ENCODE results near the gene ARIH2. TPM values are rescaled to one million over a fixed set of nuclear protein-coding genes. Genes with fewer than 3 reads are reported as not detected.

ARIH2 gene
- polyA plus RNA-seq, 3 donors from 2014 or later = 171 to 224 (median 177) TPM

DNA sequence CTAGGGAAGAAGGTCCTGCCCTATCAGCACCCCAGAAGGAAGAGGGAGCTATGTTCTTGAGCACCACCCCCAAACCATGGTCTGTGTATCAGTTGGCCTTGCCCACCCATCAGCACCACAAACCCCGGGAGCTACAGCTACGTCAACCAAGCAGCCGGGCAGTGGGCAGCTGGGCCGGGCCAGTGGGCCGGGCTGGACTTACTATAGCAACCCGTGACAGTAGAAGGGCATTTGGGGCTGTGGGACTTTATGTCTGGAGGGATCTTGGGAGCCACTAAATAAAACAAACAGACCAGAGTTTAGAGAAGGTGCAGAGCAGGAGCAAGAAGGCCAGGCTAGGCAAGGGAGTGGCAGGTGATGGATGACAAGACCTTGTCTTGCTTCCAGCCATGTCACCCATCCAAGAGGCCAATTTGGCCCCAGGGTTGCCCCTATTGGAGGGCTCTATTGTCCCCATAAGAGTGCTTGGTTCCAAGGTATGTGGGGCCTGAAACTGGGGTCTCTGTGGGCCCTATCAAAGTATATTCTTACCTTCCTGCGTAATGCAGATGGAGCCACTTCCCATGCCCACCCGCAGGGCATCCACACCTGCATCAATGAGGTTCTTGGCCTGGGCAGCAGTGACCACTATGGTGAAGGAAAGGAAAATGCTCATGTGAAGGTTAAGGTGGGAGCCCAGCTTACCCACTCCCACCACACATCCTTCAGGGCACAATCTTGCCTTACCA lies 107.3 kb downstream of the ARIH2 start:
- H3K4me3 Mint-ChIP-seq = peak overlapping the region in 1 of 5 donors; percentile 11
- peaks cover 0 to 14% (median 0%) of the 10 kb centered on the region in 3 donors for H3K36me3 Mint-ChIP-seq
- peaks cover 11 to 22% (median 15%) of the 10 kb centered on the region in 3 donors for H3K27me3 Mint-ChIP-seq (ENCODE audit: low read depth in 3 of 3)
- no peak for DNase-seq
- H3K27ac Mint-ChIP-seq = peak overlapping the region in 5 of 6 donors; percentile 34 to 84 (median 67)
- no peaks in the 10 kb centered on the region for H3K9me3 Mint-ChIP-seq
- H3K4me1 Mint-ChIP-seq = peaks cover 46 to 53% of the 10 kb centered on the region in 2 donors

DNA sequence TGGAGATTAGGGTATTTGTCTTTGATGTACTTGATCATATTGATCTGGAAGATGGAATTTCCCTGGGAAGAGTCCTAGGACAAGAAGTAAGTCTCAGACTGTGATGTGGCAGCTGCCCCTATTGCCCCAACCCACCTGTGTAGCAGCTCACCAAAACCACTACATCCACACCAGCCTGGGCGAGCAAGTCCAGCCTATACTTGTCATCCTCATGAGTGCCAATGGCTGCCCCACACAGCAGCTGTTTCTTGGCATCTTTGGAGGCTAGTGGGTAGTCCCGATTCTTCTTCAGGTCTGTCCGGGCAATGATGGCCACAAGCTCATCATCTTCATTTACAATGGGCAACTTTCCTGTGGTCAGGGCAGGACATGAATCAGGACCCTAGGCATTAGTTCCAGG lies 107.9 kb downstream of the ARIH2 start:
- Mint-ChIP-seq H3K27me3 (ENCODE audit: low read depth in 3 of 3) (peaks cover 7 to 17% (median 13%) of the 10 kb centered on the region in 3 donors), H3K4me3 (no peak overlapping the region), H3K36me3 (peaks cover 2 to 16% (median 3%) of the 10 kb centered on the region in 3 donors)

DNA sequence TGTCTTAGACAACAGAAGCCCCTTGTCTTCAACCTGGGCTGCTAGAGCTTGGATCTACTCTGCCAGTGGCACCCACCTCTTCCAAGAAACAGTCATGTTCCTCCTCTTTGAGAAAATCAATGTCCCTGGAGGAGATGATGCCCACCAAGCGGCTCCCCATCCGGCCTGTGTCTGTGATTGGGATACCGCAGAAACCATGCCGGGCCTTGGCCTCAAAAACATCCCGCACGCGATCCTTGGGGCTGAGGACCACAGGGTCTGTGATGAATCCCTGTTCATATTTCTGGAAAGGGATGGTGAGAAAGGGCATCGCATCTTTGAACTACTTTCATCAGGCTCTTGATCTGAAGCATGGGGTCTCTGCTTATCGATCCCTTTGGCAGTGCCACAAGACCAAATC lies 109.0 kb downstream of the ARIH2 start:
- DNase-seq = no peak
- Mint-ChIP-seq H3K36me3 (peaks cover 4 to 26% (median 10%) of the 10 kb centered on the region in 3 donors), H3K27me3 (ENCODE audit: low read depth in 3 of 3) (peaks cover 7 to 15% (median 13%) of the 10 kb centered on the region in 3 donors), H3K4me3 (no peak overlapping the region), H3K4me1 (peaks cover 39 to 43% of the 10 kb centered on the region in 2 donors), H3K27ac (peak overlapping the region in 5 of 6 donors; percentile 21 to 99 (median 97)), H3K9me3 (no peaks in the 10 kb centered on the region)

More for the DNA sequence above, 107.9 kb downstream of the ARIH2 start:
- peaks cover 43 to 47% of the 10 kb centered on the region in 2 donors for H3K4me1 Mint-ChIP-seq
- H3K9me3 Mint-ChIP-seq = no peaks in the 10 kb centered on the region
- H3K27ac Mint-ChIP-seq = peak overlapping the region in 4 of 6 donors; percentile 12 to 79 (median 50)
- DNase-seq = no peak

DNA sequence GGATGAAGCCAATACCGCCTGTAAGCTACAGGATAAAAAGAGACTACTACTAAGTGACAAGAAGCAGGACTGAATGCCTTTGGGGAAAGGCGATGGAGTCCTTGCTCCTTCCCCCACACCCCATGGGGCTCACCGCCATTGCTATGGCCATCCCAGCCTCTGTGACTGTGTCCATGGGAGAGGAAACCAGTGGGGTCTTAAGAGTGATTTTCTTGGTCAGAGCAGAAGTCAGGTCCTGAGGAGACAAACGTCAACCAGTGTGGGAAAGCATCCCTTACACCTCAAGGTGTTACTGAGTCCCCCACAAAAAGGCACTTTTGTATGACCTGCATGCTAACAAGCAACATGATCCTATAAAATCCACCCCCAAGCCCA lies 109.6 kb downstream of the ARIH2 start:
- peaks cover 4 to 27% (median 10%) of the 10 kb centered on the region in 3 donors for H3K36me3 Mint-ChIP-seq
- peak overlapping the region; percentile 84 to 94 (median 92) for H3K4me3 Mint-ChIP-seq
- no peak for DNase-seq
- no peaks in the 10 kb centered on the region for H3K9me3 Mint-ChIP-seq
- peaks cover 33 to 36% of the 10 kb centered on the region in 2 donors for H3K4me1 Mint-ChIP-seq
- H3K27ac Mint-ChIP-seq = peak overlapping the region; percentile 91 to 99 (median 98)
- peaks cover 5 to 14% (median 13%) of the 10 kb centered on the region in 3 donors for H3K27me3 Mint-ChIP-seq (ENCODE audit: low read depth in 3 of 3)

DNA sequence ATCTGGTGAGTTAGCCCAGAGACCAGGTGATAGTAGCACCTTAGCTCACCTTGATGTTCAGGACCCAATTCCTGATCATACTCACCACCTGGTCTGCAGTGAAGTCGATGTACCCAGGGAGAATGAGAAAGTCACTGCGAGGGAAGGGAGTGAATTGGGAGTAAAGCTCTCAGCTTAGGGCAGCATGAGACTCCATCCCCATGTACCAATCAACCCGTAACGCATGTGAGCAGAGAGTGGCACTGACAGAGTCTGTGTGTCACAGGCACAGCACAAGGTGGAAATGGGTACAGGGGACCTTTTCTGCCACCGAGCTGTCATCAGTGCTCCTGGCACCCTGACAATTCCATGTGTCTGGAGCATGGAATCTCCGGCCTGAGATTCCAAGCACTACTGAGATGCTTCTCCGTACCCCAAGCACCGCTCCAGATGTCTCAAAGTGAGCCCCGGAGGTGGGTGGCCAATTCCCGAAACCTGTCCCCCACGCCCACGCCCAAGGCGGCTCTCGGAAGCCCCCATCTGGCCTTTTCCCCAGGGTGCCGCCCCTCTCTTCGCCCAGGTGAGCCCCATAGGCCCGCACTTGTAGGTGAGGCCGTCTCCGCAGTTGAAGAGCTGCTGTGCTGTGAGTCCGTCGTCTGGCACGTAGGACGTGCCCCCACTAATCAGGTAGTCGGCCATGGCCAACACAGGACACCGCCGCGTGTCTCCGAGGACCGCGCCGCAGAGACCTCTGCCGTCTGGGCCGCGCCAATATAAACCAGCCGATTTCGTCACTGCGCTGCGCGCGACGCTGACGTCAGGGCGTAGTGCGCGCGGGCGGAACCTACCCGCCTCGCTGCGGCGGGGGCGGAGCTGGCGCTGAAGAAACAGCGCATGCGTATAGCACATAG lies 110.3 kb downstream of the ARIH2 start, which contains the start of gene IMPDH2:
TSS of gene IMPDH2 (minus strand) at position 726 of the 890 bp plus-strand sequence. CDS start at position 678, 48 bp downstream.
- Mint-ChIP-seq H3K27ac (peak within 1 kb of the TSS; percentile 91 to 99 (median 98)), H3K4me3 (peak within 1 kb of the TSS; percentile 84 to 94 (median 92)), H3K9me3 (no peaks in the 10 kb centered on the region), H3K36me3 (peaks cover 4 to 25% (median 10%) of the 10 kb centered on the region in 3 donors), H3K4me1 (peaks cover 29 to 35% of the 10 kb centered on the region in 2 donors), H3K27me3 (ENCODE audit: low read depth in 3 of 3) (peaks cover 5 to 11% (median 11%) of the 10 kb centered on the region in 3 donors)
- peak; percentile 94 to 95 (median 95) for DNase-seq

DNA sequence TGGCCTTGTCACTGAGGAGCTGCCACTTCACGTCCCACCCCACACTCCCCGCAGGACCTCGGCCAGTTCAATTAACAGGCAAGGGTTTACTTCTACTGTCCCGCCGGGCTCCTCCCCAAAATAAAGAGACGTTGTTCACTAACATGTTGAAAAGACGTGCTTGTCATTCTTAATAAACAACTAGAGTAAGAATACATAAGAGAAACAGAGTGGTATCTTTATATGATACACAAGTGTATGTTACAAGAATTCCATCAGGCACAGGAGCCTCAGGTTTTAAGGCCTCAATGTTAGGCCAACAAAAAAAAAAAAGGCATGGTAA lies 110.9 kb downstream of the ARIH2 start:
- H3K4me1 Mint-ChIP-seq = peaks cover 25 to 35% of the 10 kb centered on the region in 2 donors
- H3K9me3 Mint-ChIP-seq = no peaks in the 10 kb centered on the region
- no peak for DNase-seq
- peak overlapping the region; percentile 91 to 99 (median 98) for H3K27ac Mint-ChIP-seq
- peaks cover 4 to 21% (median 10%) of the 10 kb centered on the region in 3 donors for H3K36me3 Mint-ChIP-seq
- peak overlapping the region; percentile 84 to 94 (median 92) for H3K4me3 Mint-ChIP-seq
- H3K27me3 Mint-ChIP-seq (ENCODE audit: low read depth in 3 of 3) = peaks cover 5 to 11% (median 11%) of the 10 kb centered on the region in 3 donors

DNA sequence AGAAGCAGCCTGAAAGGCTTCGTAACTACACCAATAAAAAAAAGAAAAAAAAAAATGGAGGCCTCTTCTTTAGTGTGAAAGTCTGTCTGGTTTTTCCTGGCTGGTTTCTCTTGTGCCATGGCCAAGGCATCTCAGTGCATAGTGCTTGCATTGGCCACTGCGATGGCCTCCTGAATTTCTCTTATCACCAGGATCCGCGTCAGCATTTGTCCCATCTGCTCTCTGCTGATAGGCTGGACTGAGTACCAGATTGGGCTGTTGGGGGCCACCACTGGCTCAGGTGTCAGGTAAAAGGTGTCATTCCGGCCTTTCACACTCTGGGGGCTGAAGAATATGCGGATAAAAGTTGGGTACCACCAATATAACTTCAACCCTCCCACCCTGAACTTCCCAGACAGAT lies 111.7 kb downstream of the ARIH2 start:
- Mint-ChIP-seq H3K27ac (peak overlapping the region; percentile 59 to 99 (median 92)), H3K4me1 (peaks cover 25 to 35% of the 10 kb centered on the region in 2 donors), H3K9me3 (no peaks in the 10 kb centered on the region), H3K4me3 (no peak overlapping the region), H3K36me3 (peaks cover 10 to 28% (median 10%) of the 10 kb centered on the region in 3 donors), H3K27me3 (ENCODE audit: low read depth in 3 of 3) (peaks cover 5 to 11% (median 11%) of the 10 kb centered on the region in 3 donors)
- no peak for DNase-seq

DNA sequence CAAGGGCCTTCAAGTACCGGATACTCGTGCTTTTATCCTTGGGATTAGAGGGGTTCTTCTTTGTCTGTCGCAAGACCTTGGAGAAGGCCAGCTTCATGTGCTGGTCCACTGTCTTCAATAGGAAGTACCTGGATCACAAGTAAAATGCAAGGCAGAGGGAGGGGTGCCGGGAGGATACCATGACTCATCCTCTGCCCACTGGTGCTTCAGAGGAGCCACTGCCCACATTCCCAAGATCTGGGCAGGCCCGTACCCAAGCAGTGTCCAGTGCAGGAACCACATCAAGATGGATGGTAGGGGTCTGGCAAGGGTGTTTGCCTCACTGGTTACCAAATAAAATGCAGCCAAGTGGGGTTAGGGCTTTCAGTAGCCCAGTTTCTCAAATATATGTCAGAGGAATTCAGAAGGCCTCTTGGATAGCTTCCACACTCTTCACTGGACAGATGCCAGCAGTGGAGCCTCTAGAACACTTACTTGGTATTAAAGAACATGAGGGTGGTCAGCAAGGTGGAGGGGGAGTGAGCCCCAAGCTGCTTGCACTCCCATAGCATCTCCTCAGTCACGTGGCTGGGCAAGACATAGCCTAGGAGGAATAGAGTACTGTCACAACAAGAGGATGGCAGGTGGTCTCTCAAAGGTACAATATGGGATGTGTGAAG lies 114.1 kb downstream of the ARIH2 start:
- H3K9me3 Mint-ChIP-seq = no peaks in the 10 kb centered on the region
- H3K4me1 Mint-ChIP-seq = peaks cover 21% of the 10 kb centered on the region in 2 donors

DNA sequence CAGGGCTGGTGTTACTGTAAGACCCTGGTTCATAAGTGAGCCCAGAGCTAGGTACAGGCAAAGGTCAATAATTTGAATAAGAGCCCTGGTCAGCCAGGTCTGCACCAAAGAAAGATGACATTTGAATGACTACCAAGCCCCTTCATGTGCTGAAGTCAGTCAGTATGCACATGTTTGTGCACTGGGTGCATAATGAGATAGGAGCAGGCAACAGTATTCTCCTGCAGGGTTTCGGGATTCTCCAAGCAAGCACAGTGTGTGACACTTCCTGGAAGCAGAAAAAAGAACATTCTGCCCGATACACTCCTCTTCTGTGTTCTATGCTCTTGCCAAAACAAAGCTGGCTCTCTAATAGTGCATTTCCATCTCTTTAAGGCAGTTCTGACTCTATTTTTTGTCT lies 116.0 kb downstream of the ARIH2 start:
- Mint-ChIP-seq H3K27me3 (ENCODE audit: low read depth in 3 of 3) (peaks cover 0 to 4% (median 3%) of the 10 kb centered on the region in 3 donors), H3K27ac (peak overlapping the region in 1 of 6 donors; percentile 69)
- DNase-seq = no peak

More for the DNA sequence above, 114.1 kb downstream of the ARIH2 start:
- H3K27me3 Mint-ChIP-seq (ENCODE audit: low read depth in 3 of 3) = peaks cover 5 to 13% (median 11%) of the 10 kb centered on the region in 3 donors
- H3K36me3 Mint-ChIP-seq = peaks cover 13 to 27% (median 14%) of the 10 kb centered on the region in 3 donors
- no peak for DNase-seq
- H3K27ac Mint-ChIP-seq = peak overlapping the region in 1 of 6 donors; percentile 23
- no peak overlapping the region for H3K4me3 Mint-ChIP-seq

DNA sequence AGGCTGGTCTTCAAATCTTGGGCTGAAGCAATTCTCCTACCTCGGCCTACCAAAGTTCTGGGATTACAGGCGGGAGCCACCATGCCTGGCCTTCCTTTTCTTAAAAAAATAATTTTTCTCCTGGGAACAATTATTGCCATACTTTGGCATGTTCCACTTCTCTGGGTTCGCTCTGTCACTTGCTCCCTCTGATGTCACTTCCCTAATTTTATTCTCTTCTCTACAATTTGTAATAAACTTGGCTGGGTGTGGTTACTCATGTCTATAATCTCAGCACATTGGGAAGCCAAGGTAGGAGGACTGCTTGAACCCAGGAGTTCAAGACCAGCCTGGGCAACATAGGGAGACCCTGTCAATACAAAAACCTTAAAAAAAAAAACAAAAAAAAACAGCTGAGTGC lies 116.6 kb downstream of the ARIH2 start:
- no peak overlapping the region for H3K27ac Mint-ChIP-seq
- no peaks in the 10 kb centered on the region for H3K9me3 Mint-ChIP-seq
- no peak overlapping the region for H3K4me3 Mint-ChIP-seq
- H3K36me3 Mint-ChIP-seq = peaks cover 13 to 31% (median 14%) of the 10 kb centered on the region in 3 donors
- no peak for DNase-seq
- H3K27me3 Mint-ChIP-seq (ENCODE audit: low read depth in 3 of 3) = peaks cover 0 to 3% (median 0%) of the 10 kb centered on the region in 3 donors
- H3K4me1 Mint-ChIP-seq = no peaks in the 10 kb centered on the region

More for the DNA sequence above, 116.0 kb downstream of the ARIH2 start:
- Mint-ChIP-seq H3K4me1 (peaks cover 3 to 4% of the 10 kb centered on the region in 2 donors), H3K4me3 (no peak overlapping the region), H3K9me3 (no peaks in the 10 kb centered on the region), H3K36me3 (peaks cover 13 to 27% (median 14%) of the 10 kb centered on the region in 3 donors)

Measured in immature natural killer cell (primary cell).